GM12878 (cell line): ENCODE measurements around the gene METRNL. TPM values are rescaled to one million over a fixed set of nuclear protein-coding genes. Genes with fewer than 3 reads are reported as not detected.

ENCODE experiments used
- ATAC-seq: fragments of 200-7000 bp; cut with Tn5 transposase; 3 replicates; pipeline ENCODE4 v1.9.1; 2020; ENCODE audit warnings: mild to moderate bottlenecking, moderate library complexity
- BruUV-seq: library from RNA; stranded (reverse); fragments of 400-500 nt; replicated peaks from 2 replicates; lab custom pipeline; 2021; lab: Mats Ljungman, UMichigan
- CTCF ChIA-PET: fragments of 300-600 bp; sonication (Branson Sonifier 250); formaldehyde crosslinking; extraction: SDS; loops from one replicate; lab custom pipeline; 2021; ENCODE audit warnings: inconsistent platforms; lab: Yijun Ruan, JAX
- POLR2A ChIA-PET: fragments of 350-600 bp; formaldehyde crosslinking; extraction: SDS; loops from one replicate; lab custom pipeline; 2021; ENCODE audit warnings: inconsistent platforms; lab: Charles Lee
- RAD21 ChIA-PET: fragments of 300-600 bp; sonication (Branson Sonifier 250); formaldehyde crosslinking; loops from one replicate; lab custom pipeline; 2023; ENCODE audit warnings: antibody characterized with exemption; ENCODE audit not compliant: unreplicated experiment; lab: Charles Lee
- SMC1A ChIA-PET: fragments of 300-600 bp; sonication (Branson Sonifier 250); formaldehyde crosslinking; loops from one replicate; lab custom pipeline; 2023; ENCODE audit not compliant: unreplicated experiment, uncharacterized antibody; lab: Charles Lee
- DNase-seq: peaks from one replicate; pipeline ENCODE4 v3.0.0-alpha.2; 2011; ENCODE audit warnings: low read depth, low spot score
- FAIRE-seq: peaks from 3 replicates; lab custom pipeline; 2011; peaks lifted over from hg19 to GRCh38; lab: Jason Lieb, UNC
- H2AFZ ChIP-seq: 2 replicates; pipeline ENCODE4 v1.6.0; 2011; ENCODE audit warnings: low read depth, low read length, control low read depth; ENCODE audit not compliant: control insufficient read depth
- H3K27ac ChIP-seq: 2 replicates; pipeline ENCODE4 v1.5.1; 2011; ENCODE audit warnings: control low read depth; ENCODE audit not compliant: control insufficient read depth, insufficient read depth
- H3K27me3 ChIP-seq, 2 experiments: replicated peaks in 1 of 2; 2 replicates each; pipeline versions ENCODE4 v1.6.0 to v1.6.1; 2011; ENCODE audit warnings: low read length in 1 of 2; ENCODE audit not compliant: control insufficient read depth in 2 of 2, insufficient read depth in 2 of 2
- H3K36me3 ChIP-seq, 2 experiments: 2 replicates each; pipeline ENCODE4 v1.5.1; 2011; ENCODE audit warnings: low read length in 1 of 2; ENCODE audit not compliant: control insufficient read depth in 2 of 2, insufficient read depth in 2 of 2
- H3K4me1 ChIP-seq: 2 replicates; pipeline ENCODE4 v1.6.1; 2011; ENCODE audit warnings: mild to moderate bottlenecking, low read length, moderate library complexity, mixed read lengths; ENCODE audit not compliant: control insufficient read depth, insufficient read depth
- H3K4me2 ChIP-seq: 2 replicates; pipeline ENCODE4 v1.6.0; 2011; ENCODE audit warnings: control low read depth; ENCODE audit not compliant: control insufficient read depth, insufficient read depth
- H3K4me3 ChIP-seq: fragments of 200-600 bp; sonication (generic); 2 replicates; pipeline ENCODE4 v1.5.1; 2016
- H3K79me2 ChIP-seq: 2 replicates; pipeline ENCODE4 v1.6.0; 2011; ENCODE audit warnings: low read length; ENCODE audit not compliant: control insufficient read depth, insufficient read depth
- H3K9ac ChIP-seq: 2 replicates; pipeline ENCODE4 v1.8.0; 2011; ENCODE audit warnings: low read length, control low read depth, mixed read lengths; ENCODE audit not compliant: control insufficient read depth, insufficient read depth
- H3K9me3 ChIP-seq: replicated peaks from 3 replicates; pipeline ENCODE4 v1.5.1; 2011; ENCODE audit warnings: mild to moderate bottlenecking, low read length; ENCODE audit not compliant: control insufficient read depth, insufficient read depth
- H4K20me1 ChIP-seq: 2 replicates; pipeline ENCODE4 v1.6.0; 2011; ENCODE audit not compliant: control insufficient read depth, insufficient read depth
- BMI1 ChIP-seq: fragments of 450-650 bp; IDR thresholded peaks from 2 replicates; pipeline ENCODE4 v1.6.1; 2016; ENCODE audit warnings: mild to moderate bottlenecking, moderate library complexity, borderline replicate concordance
- CBFB ChIP-seq: IDR thresholded peaks from 2 replicates; pipeline ENCODE4 v1.6.1; 2016; ENCODE audit warnings: antibody characterized with exemption, low read depth
- CEBPB ChIP-seq, 2 experiments: fragments of 150-350 bp in 1 of 2; IDR thresholded peaks; 2 replicates each; pipeline ENCODE4 v1.6.1; 2012 to 2014; ENCODE audit warnings: low read depth in 2 of 2, low read length in 2 of 2, borderline replicate concordance in 1 of 2, inconsistent platforms in 1 of 2
- CHD2 ChIP-seq: IDR thresholded peaks from 2 replicates; pipeline ENCODE4 v1.6.1; 2011; ENCODE audit warnings: low read depth, low read length, improper control_type of control experiment, borderline replicate concordance
- E2F8 ChIP-seq: fragments of 450-650 bp; IDR thresholded peaks from 2 replicates; pipeline ENCODE4 v1.6.1; 2018; ENCODE audit warnings: mild to moderate bottlenecking, low read depth, moderate library complexity; ENCODE audit not compliant: partially characterized antibody
- EED ChIP-seq: sonication (generic); IDR thresholded peaks from 2 replicates; pipeline ENCODE4 v1.6.1; 2016; ENCODE audit warnings: antibody characterized with exemption, low read depth
- JUND ChIP-seq: IDR thresholded peaks from 2 replicates; pipeline ENCODE4 v1.6.1; 2012; ENCODE audit warnings: low read depth, mild to moderate bottlenecking, low read length, improper control_type of control experiment, moderate library complexity
- KLF5 ChIP-seq: fragments of 450-650 bp; IDR thresholded peaks from 2 replicates; pipeline ENCODE4 v1.6.1; 2014; ENCODE audit warnings: mild to moderate bottlenecking; ENCODE audit not compliant: partially characterized antibody
- POLR2A ChIP-seq: IDR thresholded peaks from 2 replicates; pipeline ENCODE4 v1.6.1; 2011; ENCODE audit warnings: low read depth, mild to moderate bottlenecking, low read length
- POU2F2 ChIP-seq: IDR thresholded peaks from 3 replicates; pipeline ENCODE4 v1.6.1; 2011; ENCODE audit warnings: low read depth, mild to moderate bottlenecking, low read length, borderline replicate concordance
- RB1 ChIP-seq: fragments of 450-650 bp; formaldehyde crosslinking; IDR thresholded peaks from 2 replicates; pipeline ENCODE4 v1.6.1; 2017; ENCODE audit warnings: mild to moderate bottlenecking, borderline replicate concordance
- RELA ChIP-seq: fragments of 450-650 bp; IDR thresholded peaks from 2 replicates; pipeline ENCODE4 v1.8.0; 2014; ENCODE audit warnings: borderline replicate concordance; ENCODE audit not compliant: partially characterized antibody
- whole genome bisulfite sequencing: methylation state at CpG from one replicate; pipeline ENCODE4 v1.1.6; 2016; ENCODE audit warnings: low lambda C conversion rate; ENCODE audit not compliant: insufficient replicate concordance, insufficient coverage; ENCODE audit errors: missing lambda C conversion rate; 5-methylcytosine and 5-hydroxymethylcytosine counted together
- in situ Hi-C: fragments of 300-500 bp; cut with MboI; formaldehyde crosslinking; loops from 9 replicates; pipeline ENCODE4 v1.14.3; 2018; ENCODE audit warnings: mixed read lengths
- intact Hi-C: fragments of 100-400 bp; cut with micrococcal nuclease; formaldehyde crosslinking; loops from one replicate; pipeline ENCODE4 v1.14.2; 2022; ENCODE audit not compliant: unreplicated experiment
- polyA plus RNA-seq, 11 experiments: library from polyadenylated mRNA; depleted of rRNA in 4 of 11; unstranded in 6 of 11; stranded (reverse) in 5 of 11; fragments of >200 nt; fragmentation: Nextera tagmentation in 4 of 11; fragmentation: Illumina TruSeq in 1 of 11; extraction: Ambion mirVana in 4 of 11; extraction: Trizol in 1 of 11; gene quantifications; 1 replicate in 1 of 11; 2 replicates in 10 of 11; pipeline versions ENCODE4 v1.2.1 to v1.2.3, GENCODE V29; 2011 to 2016; ENCODE audit warnings: inconsistent platforms in 2 of 11, missing spikeins in 2 of 11, low read depth in 1 of 11
- total RNA-seq, 4 experiments: library from RNA; depleted of rRNA in 3 of 4; stranded (reverse); fragments of >200 nt in 3 of 4; fragmentation: Illumina TruSeq in 1 of 4; extraction: Trizol in 1 of 4; gene quantifications; 2 replicates each; pipeline versions ENCODE4 v1.2.1 to v1.2.3, GENCODE V29; 2013 to 2021
- TF ChIP-seq, protein P1 (sequence below): IDR thresholded peaks from 2 replicates; pipeline ENCODE4 v1.6.1; 2012; ENCODE audit warnings: mild to moderate bottlenecking, low read depth, low read length
- TF ChIP-seq, protein P2 (sequence below): fragments of 450-650 bp; IDR thresholded peaks from 2 replicates; pipeline ENCODE4 v1.6.1; 2017; ENCODE audit warnings: low read depth, mild to moderate bottlenecking, moderate library complexity

METRNL gene
- total and polyA plus RNA-seq, 10 of the 15 experiments (the other 5 are each of a cell fraction or from before 2014, with no cell fraction given), result 0.05 to 3.7 (median 0.48) TPM; not detected in 2

DNA sequence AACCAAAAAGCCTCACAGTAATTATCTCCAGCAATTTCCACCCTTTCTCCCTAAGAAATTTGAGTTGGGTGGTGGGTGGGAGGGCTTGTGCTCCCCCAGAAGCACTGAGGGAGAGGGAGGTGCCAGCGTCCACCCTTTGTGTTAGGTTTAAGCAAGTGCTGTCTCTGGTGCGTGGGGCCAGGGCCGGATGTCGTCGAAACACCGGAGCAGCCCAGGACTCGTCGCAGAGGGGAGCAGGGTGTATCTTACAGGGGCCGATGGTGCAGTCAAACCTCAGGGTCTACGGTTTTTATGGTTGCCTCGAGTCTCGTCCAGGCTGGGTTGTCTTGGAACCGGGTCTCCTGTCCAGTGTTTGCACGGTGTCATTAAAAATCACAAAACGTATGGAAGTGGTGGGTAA is 35.3 kb downstream of the METRNL start:
- Histone ChIP-seq H2AFZ (no peak overlapping the region), H3K9ac (no peak overlapping the region), H3K4me3 (no peak overlapping the region), H4K20me1 (no peaks in the 10 kb centered on the region), H3K79me2 (no peaks in the 10 kb centered on the region), H3K9me3 (no peaks in the 10 kb centered on the region), H3K27ac (no peak overlapping the region), H3K4me2 (no peak overlapping the region), H3K27me3 (no peaks in the 10 kb centered on the region; a peak in 1 of 4 replicates), H3K4me1 (no peaks in the 10 kb centered on the region; the same call in 1 of the 2 replicates), H3K36me3 (no peaks in the 10 kb centered on the region)
- intact Hi-C loops, result no loop called here
- SMC1A ChIA-PET, result no interaction called here
- no TSS peak for BruUV-seq
- in situ Hi-C loops, result no loop called here
- RAD21 ChIA-PET, result no interaction called here
- no peak for DNase-seq
- ATAC-seq, result no peak
- POLR2A ChIA-PET, result no interaction called here
- no peak for FAIRE-seq
- 53% methylated on average over 15 of the region's 15 CpGs for WGBS
- CTCF ChIA-PET, result interaction anchor here (0.7 kb wide), 1 partner anchor 333 kb away, joined by 3 read pairs; no protein-coding TSS in a partner anchor
- TF ChIP-seq E2F8 (no peak), POLR2A (no peak), RB1 (no peak), CEBPB (IDR thresholded peaks at IDR 0.05; ENCODE audit: borderline replicate concordance in 1 of 2, low read depth in 2 of 2, low read length in 2 of 2) (no peak), RELA (no peak), BMI1 (no peak), JUND (no peak), KLF5 (no peak), EED (no peak), POU2F2 (no peak), CHD2 (no peak), CBFB (no peak)
- TF ChIP-seq, protein P1, sequence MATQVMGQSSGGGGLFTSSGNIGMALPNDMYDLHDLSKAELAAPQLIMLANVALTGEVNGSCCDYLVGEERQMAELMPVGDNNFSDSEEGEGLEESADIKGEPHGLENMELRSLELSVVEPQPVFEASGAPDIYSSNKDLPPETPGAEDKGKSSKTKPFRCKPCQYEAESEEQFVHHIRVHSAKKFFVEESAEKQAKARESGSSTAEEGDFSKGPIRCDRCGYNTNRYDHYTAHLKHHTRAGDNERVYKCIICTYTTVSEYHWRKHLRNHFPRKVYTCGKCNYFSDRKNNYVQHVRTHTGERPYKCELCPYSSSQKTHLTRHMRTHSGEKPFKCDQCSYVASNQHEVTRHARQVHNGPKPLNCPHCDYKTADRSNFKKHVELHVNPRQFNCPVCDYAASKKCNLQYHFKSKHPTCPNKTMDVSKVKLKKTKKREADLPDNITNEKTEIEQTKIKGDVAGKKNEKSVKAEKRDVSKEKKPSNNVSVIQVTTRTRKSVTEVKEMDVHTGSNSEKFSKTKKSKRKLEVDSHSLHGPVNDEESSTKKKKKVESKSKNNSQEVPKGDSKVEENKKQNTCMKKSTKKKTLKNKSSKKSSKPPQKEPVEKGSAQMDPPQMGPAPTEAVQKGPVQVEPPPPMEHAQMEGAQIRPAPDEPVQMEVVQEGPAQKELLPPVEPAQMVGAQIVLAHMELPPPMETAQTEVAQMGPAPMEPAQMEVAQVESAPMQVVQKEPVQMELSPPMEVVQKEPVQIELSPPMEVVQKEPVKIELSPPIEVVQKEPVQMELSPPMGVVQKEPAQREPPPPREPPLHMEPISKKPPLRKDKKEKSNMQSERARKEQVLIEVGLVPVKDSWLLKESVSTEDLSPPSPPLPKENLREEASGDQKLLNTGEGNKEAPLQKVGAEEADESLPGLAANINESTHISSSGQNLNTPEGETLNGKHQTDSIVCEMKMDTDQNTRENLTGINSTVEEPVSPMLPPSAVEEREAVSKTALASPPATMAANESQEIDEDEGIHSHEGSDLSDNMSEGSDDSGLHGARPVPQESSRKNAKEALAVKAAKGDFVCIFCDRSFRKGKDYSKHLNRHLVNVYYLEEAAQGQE, result no peak
- TF ChIP-seq, protein P2, sequence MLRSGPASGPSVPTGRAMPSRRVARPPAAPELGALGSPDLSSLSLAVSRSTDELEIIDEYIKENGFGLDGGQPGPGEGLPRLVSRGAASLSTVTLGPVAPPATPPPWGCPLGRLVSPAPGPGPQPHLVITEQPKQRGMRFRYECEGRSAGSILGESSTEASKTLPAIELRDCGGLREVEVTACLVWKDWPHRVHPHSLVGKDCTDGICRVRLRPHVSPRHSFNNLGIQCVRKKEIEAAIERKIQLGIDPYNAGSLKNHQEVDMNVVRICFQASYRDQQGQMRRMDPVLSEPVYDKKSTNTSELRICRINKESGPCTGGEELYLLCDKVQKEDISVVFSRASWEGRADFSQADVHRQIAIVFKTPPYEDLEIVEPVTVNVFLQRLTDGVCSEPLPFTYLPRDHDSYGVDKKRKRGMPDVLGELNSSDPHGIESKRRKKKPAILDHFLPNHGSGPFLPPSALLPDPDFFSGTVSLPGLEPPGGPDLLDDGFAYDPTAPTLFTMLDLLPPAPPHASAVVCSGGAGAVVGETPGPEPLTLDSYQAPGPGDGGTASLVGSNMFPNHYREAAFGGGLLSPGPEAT, result no peak
